Erythroblast (primary cell): ENCODE results near the gene CNN1.
"Not testable (repeated sequence)": the region's sequence is repeated elsewhere in the genome, so short reads cannot be mapped to it uniquely, and the experiment has no call there.

ENCODE experiments used
- DNase-seq, 2 experiments: peaks; one replicate each; lab custom pipeline; 2025; lab: John Stamatoyannopoulos, UW
- GATA1 ChIP-seq: IDR thresholded peaks from 2 replicates; pipeline ENCODE4 v1.6.1; 2011; ENCODE audit warnings: low read depth, mild to moderate bottlenecking, control low read depth, low read length, moderate library complexity
- POLR2A ChIP-seq: IDR thresholded peaks from 2 replicates; pipeline ENCODE4 v1.6.1; 2011; ENCODE audit warnings: mild to moderate bottlenecking, low read length

Gene CNN1

DNA sequence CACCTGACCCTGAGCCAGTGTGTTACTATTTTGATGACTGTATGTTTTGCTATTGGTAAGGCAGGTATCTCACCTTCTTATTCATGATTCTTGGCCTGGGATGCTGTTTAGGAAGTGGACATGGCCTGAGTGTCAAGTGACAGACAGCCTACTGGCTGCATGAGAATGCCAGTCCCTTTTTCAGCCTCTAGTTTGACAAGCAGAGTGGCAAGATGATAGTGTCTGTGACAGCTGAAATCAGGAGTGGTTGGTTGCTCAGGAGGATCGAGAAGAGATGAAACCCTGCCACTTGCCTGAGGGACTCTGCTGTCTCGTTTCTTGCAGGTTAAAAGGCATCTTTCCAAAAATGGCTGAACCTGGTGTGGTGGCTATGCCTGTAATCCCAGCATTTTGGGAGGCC, 27.5 kb downstream of the CNN1 start:
- TF ChIP-seq POLR2A (no peak), GATA1 (no peak)
- no peak for DNase-seq

DNA sequence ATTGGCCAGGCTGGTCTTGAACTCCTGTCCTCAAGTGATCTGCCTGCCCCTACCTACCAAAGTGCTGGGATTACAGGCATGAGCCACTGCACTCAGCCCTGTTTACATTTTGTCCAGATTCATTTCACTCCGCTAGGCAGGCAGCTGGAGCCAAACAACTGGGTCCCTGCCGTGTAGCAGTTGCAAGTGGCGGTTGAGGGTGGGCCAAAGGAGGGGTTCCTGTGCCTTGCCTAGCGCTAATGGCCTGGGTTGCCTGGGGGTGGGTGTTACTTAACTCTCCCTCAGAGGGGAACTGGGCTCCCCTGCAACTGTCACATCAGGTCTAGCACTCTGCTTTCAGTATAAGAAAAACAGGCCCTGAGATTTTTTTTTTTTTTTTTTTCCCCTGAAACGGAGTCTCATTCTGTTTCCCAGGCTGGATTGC, 31.4 kb downstream of the CNN1 start:
- DNase-seq: no peak

GRCh38 chr19:11573354-11573753, 34.7 kb downstream of the CNN1 start:
- DNase-seq: not testable (repeated sequence)

More for the DNA sequence above, 31.4 kb downstream of the CNN1 start:
- TF ChIP-seq POLR2A (no peak), GATA1 (no peak)

DNA sequence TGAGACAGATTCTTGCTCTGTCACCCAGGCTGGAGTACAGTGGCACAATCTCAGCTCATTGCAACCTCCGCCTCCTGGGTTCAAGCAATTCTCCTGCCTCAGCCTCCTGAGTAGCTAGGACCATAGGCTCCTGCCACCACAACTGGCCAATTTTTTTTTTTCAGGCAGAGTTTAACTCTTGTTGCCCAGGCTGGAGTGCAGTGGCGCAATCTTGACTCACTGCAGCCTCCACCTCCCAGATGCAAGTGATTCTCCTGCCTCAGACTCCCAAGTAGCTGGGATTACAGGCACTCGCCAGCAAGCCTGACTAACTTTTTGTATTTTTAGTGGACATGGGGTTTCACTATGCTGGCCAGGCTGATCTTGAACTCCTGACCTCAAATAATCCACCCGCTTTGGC, 35.1 kb downstream of the CNN1 start:
- DNase-seq: not testable (repeated sequence)

DNA sequence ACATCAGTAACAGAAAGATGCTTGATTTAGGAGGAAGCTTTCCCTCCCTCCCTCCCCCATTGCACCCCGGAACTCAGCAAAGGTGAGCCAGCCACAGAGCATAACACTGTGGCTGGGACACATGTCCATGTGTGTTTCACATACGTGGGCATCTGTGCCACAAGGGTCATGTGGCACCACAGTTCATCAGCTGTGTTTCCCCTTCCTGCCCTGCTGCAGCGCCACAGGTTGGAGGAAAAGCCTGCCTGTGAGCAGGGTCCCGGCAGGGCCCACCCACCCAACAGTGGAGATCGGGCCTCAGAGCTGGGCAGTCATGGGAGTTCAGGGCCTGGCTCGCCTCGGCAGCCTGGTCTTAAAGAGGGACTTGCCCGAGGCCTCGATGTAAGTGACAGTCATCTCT, 36.0 kb downstream of the CNN1 start:
- no peak for DNase-seq
- TF ChIP-seq GATA1 (no peak), POLR2A (no peak)

- DNase-seq: no peak
- TF ChIP-seq GATA1 (no peak), POLR2A (no peak)
Observed at GRCh38 chr19:11576227-11576626, 37.6 kb downstream of the CNN1 start.

DNA sequence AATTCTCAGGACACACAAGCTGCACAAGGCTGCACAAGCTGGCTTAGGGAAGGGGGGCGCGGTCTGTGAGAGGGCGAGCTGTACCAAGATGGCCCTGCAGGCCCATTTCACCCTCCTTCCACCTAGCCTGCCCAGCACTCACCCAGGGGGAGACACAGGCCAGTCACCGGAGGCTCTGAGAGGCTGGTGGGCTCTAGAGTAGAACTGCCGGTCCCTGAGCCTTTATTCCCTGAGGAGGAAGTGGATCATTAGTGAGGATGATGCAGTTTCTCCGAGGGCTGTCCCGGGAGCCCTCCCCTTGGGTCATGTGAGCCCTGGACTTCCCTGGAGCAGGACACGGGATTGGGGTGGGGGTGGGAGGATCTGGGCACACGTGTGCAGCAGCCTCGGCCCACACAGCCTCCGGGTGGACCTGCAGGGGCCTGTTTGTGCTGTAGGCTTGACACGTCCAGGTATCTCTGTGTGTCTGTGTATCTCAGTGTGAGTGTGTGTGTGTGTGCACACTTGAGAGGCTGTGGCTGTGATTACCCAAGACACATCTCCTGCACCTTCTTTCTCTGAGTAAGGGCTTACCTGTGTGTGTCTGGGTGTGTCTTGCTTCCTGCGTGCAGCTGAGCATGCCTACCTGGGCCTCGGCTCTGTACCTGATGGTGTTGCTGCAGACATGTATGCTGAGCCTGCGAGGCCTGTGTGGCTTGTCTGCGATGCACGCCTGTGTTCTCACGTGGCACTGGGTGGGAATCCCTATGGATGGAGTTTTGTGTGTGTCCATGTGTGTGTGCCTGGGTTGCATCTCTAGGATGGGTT, 39.0 kb downstream of the CNN1 start, which contains the start of gene ACP5:
TSS of gene ACP5 (minus strand) at position 195 of the 807 bp plus-strand sequence. CDS start 328 bp downstream, outside the sequence.
- DNase-seq: no peak
- TF ChIP-seq POLR2A (no peak), GATA1 (no peak)

DNA sequence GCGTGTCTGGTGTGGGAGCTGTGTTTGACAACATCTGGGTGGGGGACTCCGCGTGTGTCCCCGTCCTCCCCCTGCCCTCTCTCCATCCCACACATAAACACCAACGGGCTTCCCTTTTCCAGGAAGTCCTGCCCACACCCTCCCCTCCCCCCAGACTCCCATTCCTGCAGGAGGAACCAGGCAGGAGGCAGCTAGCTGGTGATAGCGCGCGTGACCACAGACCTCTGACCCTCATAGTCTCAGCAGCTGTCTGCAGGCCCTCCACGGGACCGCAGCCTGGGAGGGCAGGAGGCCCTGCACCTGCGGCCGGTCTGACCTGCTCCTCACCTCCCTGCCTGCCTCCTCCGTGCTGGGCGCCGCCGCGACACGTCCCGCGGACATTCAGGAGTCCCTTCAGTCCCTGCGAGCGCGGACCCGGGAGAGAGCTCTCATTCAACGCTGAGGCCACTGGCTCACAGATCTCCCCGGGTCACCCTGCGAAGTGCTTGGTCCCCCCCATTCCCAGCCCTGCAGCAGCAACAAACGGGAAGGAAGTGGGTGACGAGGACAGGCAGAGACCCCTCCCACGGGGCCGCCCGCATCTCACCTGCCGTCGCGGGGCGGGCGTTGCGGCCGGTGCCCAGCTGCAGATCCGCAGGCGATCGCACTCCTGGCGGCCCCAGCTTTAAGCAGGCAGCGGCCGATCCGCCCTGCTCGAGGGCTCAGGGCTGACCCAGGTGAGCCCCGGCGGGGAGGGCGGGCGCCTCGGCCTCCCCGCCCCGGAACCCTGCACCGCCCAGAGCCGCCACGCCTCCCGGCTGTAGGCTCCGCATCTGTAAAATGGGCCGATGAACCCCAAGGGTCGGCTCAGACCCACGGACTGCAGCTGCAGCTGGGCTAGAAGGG, 39.8 kb downstream of the CNN1 start:
- TF ChIP-seq POLR2A (no peak), GATA1 (no peak)
- DNase-seq: no peak

GRCh38 chr19:11580116-11580515, 41.5 kb downstream of the CNN1 start:
- TF ChIP-seq POLR2A: no peak
- TF ChIP-seq GATA1: no peak
- DNase-seq: no peak

GRCh38 chr19:11581740-11582139, 43.1 kb downstream of the CNN1 start:
- DNase-seq: peak; percentile 59 to 72
- TF ChIP-seq GATA1 (no peak), POLR2A (no peak)

GRCh38 chr19:11586331-11586730, 47.7 kb downstream of the CNN1 start:
- no peak for DNase-seq
- TF ChIP-seq POLR2A: no peak
- TF ChIP-seq GATA1: no peak

DNA sequence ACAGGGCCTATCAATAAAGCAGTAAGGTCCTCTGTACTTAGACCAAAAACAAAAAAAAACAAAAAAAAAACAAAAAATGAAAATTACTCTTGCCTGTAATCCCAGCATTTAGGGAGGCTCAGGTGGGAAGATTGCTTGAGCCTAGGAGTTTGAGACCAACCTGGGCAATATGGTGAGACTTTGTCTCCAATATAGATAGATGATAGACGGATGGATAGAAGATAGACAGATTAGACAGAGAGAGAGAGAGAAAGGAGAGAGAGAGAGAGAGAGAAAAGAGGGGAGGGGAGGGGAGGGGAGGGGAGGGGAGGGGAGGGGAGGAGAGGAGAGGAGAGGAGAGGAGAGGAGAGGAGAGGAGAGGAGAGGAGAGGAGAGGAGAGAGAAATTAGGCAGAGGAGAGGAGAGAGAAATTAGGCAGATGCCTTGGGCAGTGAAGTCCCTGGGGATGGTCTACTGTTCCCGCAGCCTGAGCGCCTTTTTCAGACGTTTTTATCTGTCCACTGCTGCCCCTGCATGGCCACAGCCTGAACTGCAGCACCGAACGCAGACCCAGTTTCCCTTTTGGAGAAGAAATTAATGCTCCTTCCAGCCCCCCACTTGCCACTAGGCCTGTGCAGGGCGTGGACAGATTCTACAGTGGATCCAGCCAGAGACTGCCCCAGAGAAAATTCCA, 48.8 kb downstream of the CNN1 start:
- DNase-seq: peak; percentile 79 to 89
- TF ChIP-seq POLR2A: no peak
- TF ChIP-seq GATA1: no peak

DNA sequence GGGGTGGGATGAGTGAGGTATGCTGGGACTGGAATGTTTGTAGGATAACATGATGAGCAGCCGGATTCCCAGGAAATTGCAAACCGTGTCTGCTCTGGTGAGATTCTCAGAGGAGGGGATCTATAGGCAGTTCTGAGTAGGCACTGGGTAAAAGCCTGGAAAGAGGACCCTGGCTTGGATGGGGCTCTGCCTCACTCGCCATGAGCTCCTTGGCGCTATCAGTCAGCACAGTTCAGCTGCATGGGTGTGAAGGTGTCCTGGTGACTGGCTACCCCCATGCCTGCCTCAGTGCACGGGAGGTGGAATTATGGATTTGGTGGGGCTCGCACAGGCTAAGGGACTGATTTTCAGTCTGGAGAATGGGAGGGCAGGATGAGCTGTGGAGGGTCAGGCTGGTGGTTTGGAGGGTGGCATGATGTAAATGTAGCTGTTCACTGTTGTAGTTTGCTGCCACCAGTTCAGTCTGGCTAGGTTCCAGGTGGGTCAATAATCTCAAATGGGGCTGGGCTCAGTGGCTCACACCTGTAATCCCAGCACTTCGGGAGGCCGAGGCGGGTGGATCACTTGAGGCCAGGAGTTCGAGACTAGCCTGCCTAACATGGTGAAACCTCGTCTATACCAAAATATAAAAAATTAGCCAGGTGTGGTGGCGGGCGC, 49.5 kb downstream of the CNN1 start:
- DNase-seq: peak in 1 of 2 experiments; percentile 27
- TF ChIP-seq POLR2A (no peak), GATA1 (no peak)

- no peak for DNase-seq
- no peak for TF ChIP-seq POLR2A
- TF ChIP-seq GATA1: no peak
Observed at GRCh38 chr19:11594084-11594483, 55.4 kb downstream of the CNN1 start.

DNA sequence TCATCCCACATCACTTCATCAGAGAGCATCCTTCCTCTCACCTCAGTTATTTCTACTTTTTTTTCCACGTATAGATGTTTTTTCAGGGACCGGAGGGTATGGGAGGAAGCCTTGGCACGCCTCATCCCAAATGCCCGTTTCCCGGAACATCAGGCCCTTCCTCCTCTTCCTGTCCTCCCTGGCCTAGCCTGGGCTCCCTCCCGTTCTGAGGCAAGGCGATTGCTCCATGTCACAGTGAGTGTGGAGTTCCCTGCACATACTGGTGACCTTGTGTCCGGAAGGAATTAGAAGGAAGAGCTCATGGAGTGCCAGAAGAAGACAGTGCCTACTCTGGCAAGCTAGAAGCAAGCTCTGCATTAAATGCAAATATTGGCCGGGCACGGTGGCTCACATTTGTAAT, 57.5 kb downstream of the CNN1 start:
- TF ChIP-seq POLR2A: no peak
- TF ChIP-seq GATA1: no peak
- DNase-seq: no peak
